ENCODE results near the gene TUSC2. TPM values are rescaled to one million over a fixed set of nuclear protein-coding genes. Genes with fewer than 3 reads are reported as not detected.
A peak's percentile ranks its signal among the peaks of the same experiment; 100 is the strongest.

TUSC2 gene
- total and polyA plus RNA-seq, 2 of the 13 experiments (the other 11 are each of a cell fraction or from before 2014, with no cell fraction given) = 36.7 to 39.1 TPM

DNA sequence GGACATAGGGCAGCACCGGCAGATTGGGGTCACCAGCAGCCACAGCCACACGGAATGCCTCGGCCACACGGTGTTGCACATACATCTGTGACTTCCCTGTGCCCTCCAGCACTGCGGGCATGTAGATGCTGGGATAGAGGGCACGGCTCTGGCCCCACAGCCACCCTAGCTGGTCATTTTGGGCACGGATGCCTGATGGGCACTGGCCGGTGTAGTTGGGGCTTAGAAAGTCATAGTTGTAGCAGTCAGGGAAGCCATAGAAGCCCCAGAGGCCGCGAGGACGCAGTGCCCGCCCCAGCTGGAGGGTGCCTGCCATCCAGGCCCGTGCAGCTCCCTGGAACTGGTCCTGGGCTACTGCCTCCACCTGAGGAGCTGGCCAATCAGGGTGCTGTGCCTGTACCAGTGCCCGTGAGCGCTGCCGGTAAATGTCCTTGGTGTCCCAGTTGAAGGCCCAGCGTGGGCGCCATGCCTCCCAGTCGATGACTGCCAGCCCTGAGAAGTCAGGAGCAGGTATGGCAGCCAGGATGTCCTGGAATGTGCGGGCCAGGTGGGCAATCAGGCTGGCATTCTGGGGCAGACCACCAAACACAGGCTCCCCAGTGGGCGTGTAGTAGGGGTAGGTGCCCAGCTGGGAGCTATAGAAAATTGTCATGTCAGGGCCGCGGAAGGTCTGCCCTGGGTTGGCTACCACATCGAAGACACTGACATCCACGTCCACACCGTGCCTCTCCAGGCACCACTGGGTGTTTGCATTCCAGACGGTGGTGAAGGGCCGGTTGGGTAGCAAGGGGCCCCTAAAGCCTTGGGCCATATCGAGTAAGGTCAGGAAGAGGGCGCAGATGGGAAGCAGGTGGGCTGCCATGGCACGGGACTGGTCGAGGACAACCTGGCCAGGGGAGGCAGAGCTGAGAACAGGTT is 25.7 kb downstream of the TUSC2 start (continued):
- TF ChIP-seq, protein P1, sequence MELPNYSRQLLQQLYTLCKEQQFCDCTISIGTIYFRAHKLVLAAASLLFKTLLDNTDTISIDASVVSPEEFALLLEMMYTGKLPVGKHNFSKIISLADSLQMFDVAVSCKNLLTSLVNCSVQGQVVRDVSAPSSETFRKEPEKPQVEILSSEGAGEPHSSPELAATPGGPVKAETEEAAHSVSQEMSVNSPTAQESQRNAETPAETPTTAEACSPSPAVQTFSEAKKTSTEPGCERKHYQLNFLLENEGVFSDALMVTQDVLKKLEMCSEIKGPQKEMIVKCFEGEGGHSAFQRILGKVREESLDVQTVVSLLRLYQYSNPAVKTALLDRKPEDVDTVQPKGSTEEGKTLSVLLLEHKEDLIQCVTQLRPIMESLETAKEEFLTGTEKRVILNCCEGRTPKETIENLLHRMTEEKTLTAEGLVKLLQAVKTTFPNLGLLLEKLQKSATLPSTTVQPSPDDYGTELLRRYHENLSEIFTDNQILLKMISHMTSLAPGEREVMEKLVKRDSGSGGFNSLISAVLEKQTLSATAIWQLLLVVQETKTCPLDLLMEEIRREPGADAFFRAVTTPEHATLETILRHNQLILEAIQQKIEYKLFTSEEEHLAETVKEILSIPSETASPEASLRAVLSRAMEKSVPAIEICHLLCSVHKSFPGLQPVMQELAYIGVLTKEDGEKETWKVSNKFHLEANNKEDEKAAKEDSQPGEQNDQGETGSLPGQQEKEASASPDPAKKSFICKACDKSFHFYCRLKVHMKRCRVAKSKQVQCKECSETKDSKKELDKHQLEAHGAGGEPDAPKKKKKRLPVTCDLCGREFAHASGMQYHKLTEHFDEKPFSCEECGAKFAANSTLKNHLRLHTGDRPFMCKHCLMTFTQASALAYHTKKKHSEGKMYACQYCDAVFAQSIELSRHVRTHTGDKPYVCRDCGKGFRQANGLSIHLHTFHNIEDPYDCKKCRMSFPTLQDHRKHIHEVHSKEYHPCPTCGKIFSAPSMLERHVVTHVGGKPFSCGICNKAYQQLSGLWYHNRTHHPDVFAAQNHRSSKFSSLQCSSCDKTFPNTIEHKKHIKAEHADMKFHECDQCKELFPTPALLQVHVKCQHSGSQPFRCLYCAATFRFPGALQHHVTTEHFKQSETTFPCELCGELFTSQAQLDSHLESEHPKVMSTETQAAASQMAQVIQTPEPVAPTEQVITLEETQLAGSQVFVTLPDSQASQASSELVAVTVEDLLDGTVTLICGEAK (IDR thresholded peaks at IDR 0.05) = no peak
- TF ChIP-seq, protein P1 (CRISPR knock-in tag; IDR thresholded peaks at IDR 0.05) = peak; percentile 35; the same call in 1 of the 2 replicates
- TF ChIP-seq NR2F2 (IDR thresholded peaks at IDR 0.05; ENCODE audit: borderline replicate concordance, low read depth) = no peak
- no peak for TF ChIP-seq ZSCAN12 (CRISPR knock-in tag; IDR thresholded peaks at IDR 0.05)
- TF ChIP-seq AKAP8 (CRISPR knock-in tag; IDR thresholded peaks at IDR 0.05) = peak; percentile 18; the same call in 1 of the 2 replicates
- TF ChIP-seq ZNF331 (CRISPR knock-in tag; IDR thresholded peaks at IDR 0.05) = no peak
- TF ChIP-seq ATF7-NPFF (CRISPR knock-in tag; IDR thresholded peaks at IDR 0.05; ENCODE audit: low read depth) = 0 out of 2 replicates have a peak, but pooled peaks have one; percentile 71
- TF ChIP-seq MIER2 (CRISPR knock-in tag; IDR thresholded peaks at IDR 0.05) = no peak
- no peak for TF ChIP-seq REL (CRISPR knock-in tag; conservative IDR thresholded peaks at IDR 0.05)
- TF ChIP-seq EZH2 (conservative IDR thresholded peaks at IDR 0.05; ENCODE audit: low read depth, low read length) = no peak
- TF ChIP-seq ZNF546 (CRISPR knock-in tag; conservative IDR thresholded peaks at IDR 0.05) = no peak
- TF ChIP-seq ZZZ3 (CRISPR knock-in tag; IDR thresholded peaks at IDR 0.05; ENCODE audit: borderline replicate concordance) = no peak
- no peak for TF ChIP-seq ISX (CRISPR knock-in tag; conservative IDR thresholded peaks at IDR 0.05)
- TF ChIP-seq FOXK1 (CRISPR knock-in tag; IDR thresholded peaks at IDR 0.05; ENCODE audit: borderline replicate concordance, low read depth) = no peak
- TF ChIP-seq NR2F1 (CRISPR knock-in tag; IDR thresholded peaks at IDR 0.05) = no peak
- no peak for TF ChIP-seq JARID2 (CRISPR knock-in tag; IDR thresholded peaks at IDR 0.05; ENCODE audit: insufficient replicate concordance)
- peak; percentile 62; the same call in 1 of the 2 replicates for TF ChIP-seq SMAD1 (CRISPR knock-in tag; IDR thresholded peaks at IDR 0.05; ENCODE audit: borderline replicate concordance, low read depth)
- TF ChIP-seq TCF12 (IDR thresholded peaks at IDR 0.05) = no peak
- TF ChIP-seq TCF12 (CRISPR knock-in tag; IDR thresholded peaks at IDR 0.05) = no peak
- no peak for TF ChIP-seq MYC (CRISPR knock-in tag; IDR thresholded peaks at IDR 0.05; ENCODE audit: borderline replicate concordance)

All from HepG2 (cell line).